ENCODE measurements around the gene CEP164. TPM values are rescaled to one million over a fixed set of nuclear protein-coding genes. Genes with fewer than 3 reads are reported as not detected.

The CEP164 gene
- total and polyA plus RNA-seq, 9 of the 15 experiments (the other 6 are each of a cell fraction or from before 2014, with no cell fraction given) = 2.1 to 16.5 (median 10.4) TPM

GRCh38 chr11:117356126-117356890, 28.7 kb downstream of the CEP164 start:
- H4K20me1 ChIP-seq (replicated peaks; ENCODE audit: control insufficient read depth, insufficient read depth, low read length) = no peaks in the 10 kb centered on the region
- peak; percentile 77 for ATAC-seq
- no peaks in the 10 kb centered on the region for H3K9me1 ChIP-seq (ENCODE audit: control insufficient read depth, insufficient read depth, low read length)
- no peak overlapping the region for H2AFZ ChIP-seq (ENCODE audit: low read depth, low read length)
- H3K79me2 ChIP-seq (ENCODE audit: control insufficient read depth, insufficient read depth, low read length) = no peaks in the 10 kb centered on the region
- DNase-seq (ENCODE audit: extremely low read depth in 1 of 4, low spot score in 3 of 4) = no peak
- no peak for FAIRE-seq
- H3K4me2 ChIP-seq (ENCODE audit: insufficient read depth, low read length) = no peak overlapping the region
- H3K36me3 ChIP-seq (ENCODE audit: control insufficient read depth, insufficient read depth, low read length) = 0 out of 3 replicates have a peak, but pooled peaks cover 5% of the 10 kb centered on the region
- no TSS peak for BruUV-seq (replicated peaks)
- WGBS (ENCODE audit: insufficient coverage, low coverage, missing lambda C conversion rate) = 48% methylated on average over 7 of the region's 9 CpGs
- ChIA-PET CTCF (ENCODE audit: low intra/inter-chr PET ratio) (no interaction called here), POLR2A (interaction anchor here (0.6 to 1.7 kb wide), 4 partner anchors 11 to 359 kb away, joined by 3 to 7 read pairs (median 3); no protein-coding TSS in a partner anchor)
- no peak for TF ChIP-seq HMG20B (CRISPR knock-in tag; IDR thresholded peaks at IDR 0.05)
- TF ChIP-seq MCM5 (IDR thresholded peaks at IDR 0.05; ENCODE audit: low read depth) = no peak
- TF ChIP-seq MYNN (IDR thresholded peaks at IDR 0.05) = no peak
- TF ChIP-seq MYNN (CRISPR knock-in tag; IDR thresholded peaks at IDR 0.05) = no peak
- H3K27me3 ChIP-seq (ENCODE audit: control insufficient read depth in 2 of 2, insufficient read depth in 2 of 2, low read length in 2 of 2) = no peaks in the 10 kb centered on the region
- in situ Hi-C loops (cut with MboI) (no loop called here), intact Hi-C loops (cut with micrococcal nuclease) (no loop called here)
- no peak overlapping the region for H3K27ac ChIP-seq (ENCODE audit: extremely low read depth, low read depth, low read length)
- peak overlapping the region in 1 of 2 experiments; percentile 55; a peak in 1 of 4 replicates for H3K9ac ChIP-seq (ENCODE audit: insufficient read depth in 1 of 2, low read depth in 2 of 2, low read length in 2 of 2)
- no peaks in the 10 kb centered on the region for H3K4me1 ChIP-seq (replicated peaks in 1 of 2; ENCODE audit: control insufficient read depth in 2 of 2, insufficient read depth in 2 of 2, low read length in 2 of 2)
- no peak overlapping the region for H3K4me3 ChIP-seq
- H3K9me3 ChIP-seq (replicated peaks; ENCODE audit: control insufficient read depth, insufficient read depth, low read depth, low read length) = no peaks in the 10 kb centered on the region

GRCh38 chr11:117361432-117361831, 33.8 kb downstream of the CEP164 start:
- POLR2A ChIA-PET = interaction anchor here (0.7 kb wide), 1 partner anchor 25 kb away, joined by 4 read pairs; no protein-coding TSS in a partner anchor
- no peaks in the 10 kb centered on the region for H3K9me1 ChIP-seq (ENCODE audit: control insufficient read depth, insufficient read depth, low read length)
- H3K36me3 ChIP-seq (ENCODE audit: control insufficient read depth, insufficient read depth, low read length) = peaks cover 9% of the 10 kb centered on the region; the same call in 1 of the 3 replicates
- H3K9ac ChIP-seq (ENCODE audit: insufficient read depth in 1 of 2, low read depth in 2 of 2, low read length in 2 of 2) = no peak overlapping the region
- CTCF ChIA-PET (ENCODE audit: low intra/inter-chr PET ratio) = no interaction called here
- no peaks in the 10 kb centered on the region for H3K9me3 ChIP-seq (replicated peaks; ENCODE audit: control insufficient read depth, insufficient read depth, low read depth, low read length)
- in situ Hi-C loops (cut with MboI) = no loop called here
- BruUV-seq (replicated peaks) = no TSS peak
- H3K27ac ChIP-seq (ENCODE audit: extremely low read depth, low read depth, low read length) = no peak overlapping the region
- intact Hi-C loops (cut with micrococcal nuclease) = no loop called here
- no peaks in the 10 kb centered on the region for H3K4me1 ChIP-seq (replicated peaks in 1 of 2; ENCODE audit: control insufficient read depth in 2 of 2, insufficient read depth in 2 of 2, low read length in 2 of 2)
- H3K4me3 ChIP-seq = no peak overlapping the region
- no peaks in the 10 kb centered on the region for H4K20me1 ChIP-seq (replicated peaks; ENCODE audit: control insufficient read depth, insufficient read depth, low read length)
- H3K79me2 ChIP-seq (ENCODE audit: control insufficient read depth, insufficient read depth, low read length) = no peaks in the 10 kb centered on the region
- TF ChIP-seq NFIC (IDR thresholded peaks at IDR 0.05) = no peak
- no peak for TF ChIP-seq EGR1 (conservative IDR thresholded peaks at IDR 0.05)
- TF ChIP-seq, protein P1, sequence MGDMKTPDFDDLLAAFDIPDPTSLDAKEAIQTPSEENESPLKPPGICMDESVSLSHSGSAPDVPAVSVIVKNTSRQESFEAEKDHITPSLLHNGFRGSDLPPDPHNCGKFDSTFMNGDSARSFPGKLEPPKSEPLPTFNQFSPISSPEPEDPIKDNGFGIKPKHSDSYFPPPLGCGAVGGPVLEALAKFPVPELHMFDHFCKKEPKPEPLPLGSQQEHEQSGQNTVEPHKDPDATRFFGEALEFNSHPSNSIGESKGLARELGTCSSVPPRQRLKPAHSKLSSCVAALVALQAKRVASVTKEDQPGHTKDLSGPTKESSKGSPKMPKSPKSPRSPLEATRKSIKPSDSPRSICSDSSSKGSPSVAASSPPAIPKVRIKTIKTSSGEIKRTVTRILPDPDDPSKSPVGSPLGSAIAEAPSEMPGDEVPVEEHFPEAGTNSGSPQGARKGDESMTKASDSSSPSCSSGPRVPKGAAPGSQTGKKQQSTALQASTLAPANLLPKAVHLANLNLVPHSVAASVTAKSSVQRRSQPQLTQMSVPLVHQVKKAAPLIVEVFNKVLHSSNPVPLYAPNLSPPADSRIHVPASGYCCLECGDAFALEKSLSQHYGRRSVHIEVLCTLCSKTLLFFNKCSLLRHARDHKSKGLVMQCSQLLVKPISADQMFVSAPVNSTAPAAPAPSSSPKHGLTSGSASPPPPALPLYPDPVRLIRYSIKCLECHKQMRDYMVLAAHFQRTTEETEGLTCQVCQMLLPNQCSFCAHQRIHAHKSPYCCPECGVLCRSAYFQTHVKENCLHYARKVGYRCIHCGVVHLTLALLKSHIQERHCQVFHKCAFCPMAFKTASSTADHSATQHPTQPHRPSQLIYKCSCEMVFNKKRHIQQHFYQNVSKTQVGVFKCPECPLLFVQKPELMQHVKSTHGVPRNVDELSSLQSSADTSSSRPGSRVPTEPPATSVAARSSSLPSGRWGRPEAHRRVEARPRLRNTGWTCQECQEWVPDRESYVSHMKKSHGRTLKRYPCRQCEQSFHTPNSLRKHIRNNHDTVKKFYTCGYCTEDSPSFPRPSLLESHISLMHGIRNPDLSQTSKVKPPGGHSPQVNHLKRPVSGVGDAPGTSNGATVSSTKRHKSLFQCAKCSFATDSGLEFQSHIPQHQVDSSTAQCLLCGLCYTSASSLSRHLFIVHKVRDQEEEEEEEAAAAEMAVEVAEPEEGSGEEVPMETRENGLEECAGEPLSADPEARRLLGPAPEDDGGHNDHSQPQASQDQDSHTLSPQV (IDR thresholded peaks at IDR 0.05) = no peak
- no peak for TF ChIP-seq ZNF217 (CRISPR knock-in tag; IDR thresholded peaks at IDR 0.05)
- TF ChIP-seq CBX5 (IDR thresholded peaks at IDR 0.05; ENCODE audit: borderline replicate concordance, low read depth) = no peak
- no peak for TF ChIP-seq ZNF324 (CRISPR knock-in tag; IDR thresholded peaks at IDR 0.05)
- FAIRE-seq = no peak
- H3K4me2 ChIP-seq (ENCODE audit: insufficient read depth, low read length) = no peak overlapping the region
- WGBS (ENCODE audit: insufficient coverage, low coverage, missing lambda C conversion rate) = 73% methylated on average over 8 of the region's 8 CpGs
- no peak for ATAC-seq
- no peak overlapping the region for H2AFZ ChIP-seq (ENCODE audit: low read depth, low read length)
- H3K27me3 ChIP-seq (ENCODE audit: control insufficient read depth in 2 of 2, insufficient read depth in 2 of 2, low read length in 2 of 2) = no peaks in the 10 kb centered on the region
- no peak for DNase-seq (ENCODE audit: extremely low read depth in 1 of 4, low spot score in 3 of 4)
